HG03558 (cell line): ENCODE measurements around the gene B3GALT5.

Experiments
- ATAC-seq: cut with Tn5 transposase; IDR thresholded peaks from one replicate; pipeline ENCODE4 v1.9.1; 2021; ENCODE audit warnings: moderate number of reproducible peaks; ENCODE audit not compliant: unreplicated experiment; ENCODE audit errors: extremely low read depth

Gene B3GALT5

DNA sequence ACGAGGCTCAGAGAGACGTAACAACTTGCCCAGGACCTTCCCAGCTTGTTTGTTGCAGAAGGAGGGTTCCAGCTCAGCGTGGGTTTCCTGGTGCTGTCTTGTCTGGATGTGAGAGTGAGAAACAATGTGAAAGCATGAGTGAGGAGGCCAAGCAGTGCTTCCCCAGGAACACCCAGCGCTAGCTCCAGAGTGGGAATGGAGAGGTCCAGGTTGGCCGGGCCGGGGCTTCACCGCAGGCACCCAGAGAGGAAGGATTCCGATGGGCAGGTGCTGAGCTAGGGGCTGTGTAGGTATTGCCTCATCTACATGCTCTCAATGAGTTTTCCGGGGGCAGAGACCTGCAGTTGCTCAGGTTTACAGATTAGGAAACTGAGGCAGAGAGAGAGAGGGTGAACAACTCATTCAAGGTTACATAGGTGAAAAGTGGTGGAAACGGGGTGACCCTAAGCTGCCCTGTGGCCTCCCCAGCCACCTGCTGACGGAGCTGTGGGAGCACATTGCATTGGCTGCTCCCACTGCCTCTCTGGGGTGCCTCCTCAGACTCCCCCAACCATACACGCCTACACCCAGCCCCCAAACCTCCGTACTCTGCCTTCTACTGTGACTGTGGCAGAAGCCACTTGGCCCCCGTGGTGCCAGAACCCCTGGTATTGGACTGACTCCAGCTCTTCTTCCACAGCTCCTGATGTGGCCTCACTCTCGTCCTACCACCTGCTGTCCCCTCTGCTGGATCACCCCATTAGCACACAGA lies 51.2 kb downstream of the B3GALT5 start:
- ATAC-seq: no peak

DNA sequence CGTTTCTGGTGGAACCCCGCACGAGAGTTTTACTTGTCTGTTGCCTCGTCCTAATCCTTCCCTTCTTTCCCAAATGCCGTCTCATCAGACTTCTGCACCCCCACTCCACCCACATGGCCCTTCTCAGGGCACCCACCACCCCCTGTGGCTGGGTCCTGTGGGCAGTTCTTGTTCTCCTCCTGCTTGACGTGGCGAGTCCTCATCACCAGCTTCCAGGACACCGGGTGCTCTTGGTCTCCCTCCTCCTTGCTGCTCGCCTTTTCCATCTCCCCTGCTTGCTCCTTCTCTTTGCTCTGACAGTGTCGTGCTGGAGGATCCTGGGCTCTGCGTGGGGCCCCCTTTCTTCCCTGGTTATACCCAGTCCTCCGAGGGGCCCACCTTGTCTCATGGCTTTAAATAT lies 51.8 kb downstream of the B3GALT5 start:
- ATAC-seq: no peak

DNA sequence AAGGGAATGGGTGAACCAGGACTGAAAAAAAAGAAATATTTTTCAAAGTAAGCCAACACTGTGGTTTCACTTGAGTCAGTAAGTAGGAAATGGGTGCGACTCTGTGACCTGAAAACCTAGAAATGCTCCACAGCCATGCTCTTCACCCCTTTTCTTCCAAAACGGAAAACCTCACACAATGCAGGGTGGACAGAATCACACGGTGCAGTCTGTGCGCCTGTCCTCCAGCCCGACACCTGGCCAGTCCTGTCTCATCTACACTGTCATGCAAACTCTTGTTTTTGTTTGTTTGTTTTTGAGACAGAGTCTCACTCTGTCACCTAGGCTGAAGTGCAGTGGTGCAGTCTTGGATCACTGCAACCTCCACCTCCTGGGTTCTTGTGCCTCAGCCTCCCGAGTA lies 53.3 kb downstream of the B3GALT5 start:
- no peak for ATAC-seq

DNA sequence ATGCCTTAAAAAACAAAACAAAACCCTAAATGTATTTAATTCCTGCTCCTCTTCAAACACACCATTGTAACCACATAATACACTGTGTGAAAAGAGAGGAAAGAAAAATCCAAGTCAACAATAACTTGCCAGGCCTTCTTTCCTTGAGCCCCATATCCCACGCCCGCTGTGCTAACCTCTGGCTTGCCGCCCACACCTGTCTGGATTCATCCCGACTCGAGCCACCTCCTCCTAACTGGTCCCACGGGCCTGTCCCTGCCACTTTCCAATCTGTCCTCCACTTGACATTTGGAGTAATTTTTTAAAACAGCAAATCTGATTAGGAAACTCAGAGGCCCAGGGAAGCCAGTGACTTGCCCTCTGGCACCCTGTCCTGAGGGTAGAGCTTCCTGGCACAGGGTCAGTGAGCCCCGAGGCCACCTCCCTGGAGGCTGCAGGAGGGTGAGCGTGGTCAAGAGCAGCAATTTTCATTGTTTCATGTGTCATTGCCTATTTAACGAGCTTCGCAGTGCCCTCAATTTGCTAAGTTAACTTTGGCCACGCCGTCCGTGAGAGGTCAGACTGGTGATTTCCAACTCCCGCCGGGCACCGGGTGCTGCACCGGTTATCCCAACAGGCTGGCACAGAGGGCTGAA lies 54.1 kb downstream of the B3GALT5 start:
- ATAC-seq: no peak

DNA sequence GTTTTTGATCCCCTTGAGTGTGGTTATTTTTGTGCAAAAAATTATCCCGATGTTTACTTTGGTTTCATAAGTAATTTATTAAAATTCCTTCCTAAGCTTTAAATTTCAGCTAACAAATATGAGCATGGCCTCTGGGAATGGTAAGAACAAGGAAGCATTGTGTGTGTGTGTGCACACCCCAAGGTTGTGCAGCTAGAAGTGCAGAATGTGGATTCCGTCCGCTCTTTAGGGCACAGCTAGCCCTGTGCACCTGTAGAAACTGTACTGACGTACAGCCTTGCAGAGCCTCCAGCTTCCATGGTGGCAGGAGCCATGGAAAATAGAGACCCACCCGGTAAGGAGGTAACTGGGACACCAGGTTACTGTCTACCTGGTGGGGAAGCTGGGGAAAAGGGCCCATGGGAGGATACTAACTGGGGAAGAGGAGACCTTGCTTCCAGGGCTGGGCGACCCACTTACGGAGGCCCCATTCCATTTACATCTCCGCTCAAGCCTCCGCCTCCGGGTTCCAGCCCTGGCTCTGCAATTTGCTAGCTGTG lies 54.7 kb downstream of the B3GALT5 start:
- ATAC-seq: no peak

DNA sequence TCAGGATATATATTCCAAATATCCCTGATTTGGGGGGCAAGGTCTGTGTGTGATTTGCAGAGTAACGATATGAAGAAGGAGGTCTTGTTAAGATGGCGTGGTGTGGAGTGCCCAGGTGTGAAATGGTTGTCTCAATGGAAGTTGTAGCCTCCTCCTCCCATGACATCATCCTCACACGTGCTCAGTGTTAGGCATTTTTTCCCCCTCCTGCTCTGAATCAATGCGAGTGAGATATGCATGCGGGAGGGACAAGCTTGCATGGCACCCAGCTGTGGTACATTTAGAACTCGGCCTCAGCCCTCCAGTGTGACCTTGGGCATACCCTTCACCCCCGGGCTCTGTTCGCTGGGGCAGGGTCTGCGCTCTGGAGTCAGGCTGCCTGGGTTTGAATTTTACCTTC lies 55.6 kb downstream of the B3GALT5 start:
- ATAC-seq: no peak

DNA sequence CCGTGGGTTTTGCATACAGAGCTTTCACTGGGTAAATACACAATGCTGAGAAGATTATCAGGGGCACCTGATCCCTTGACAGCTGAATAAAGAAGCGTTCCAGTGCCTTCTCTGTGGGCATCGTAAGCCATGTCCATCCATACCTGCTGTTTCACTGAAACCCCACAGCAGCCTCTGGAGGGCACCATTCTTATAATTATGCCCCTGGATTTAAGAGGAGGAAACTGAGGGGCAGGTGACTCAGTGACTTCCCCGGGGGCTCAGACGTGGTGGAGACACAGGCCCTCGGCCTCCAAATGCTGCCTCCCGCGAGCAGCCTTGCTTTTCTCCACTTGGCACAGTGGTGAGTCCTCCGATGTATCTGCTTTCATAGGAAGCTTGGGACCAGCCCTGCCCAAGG lies 56.7 kb downstream of the B3GALT5 start:
- no peak for ATAC-seq

DNA sequence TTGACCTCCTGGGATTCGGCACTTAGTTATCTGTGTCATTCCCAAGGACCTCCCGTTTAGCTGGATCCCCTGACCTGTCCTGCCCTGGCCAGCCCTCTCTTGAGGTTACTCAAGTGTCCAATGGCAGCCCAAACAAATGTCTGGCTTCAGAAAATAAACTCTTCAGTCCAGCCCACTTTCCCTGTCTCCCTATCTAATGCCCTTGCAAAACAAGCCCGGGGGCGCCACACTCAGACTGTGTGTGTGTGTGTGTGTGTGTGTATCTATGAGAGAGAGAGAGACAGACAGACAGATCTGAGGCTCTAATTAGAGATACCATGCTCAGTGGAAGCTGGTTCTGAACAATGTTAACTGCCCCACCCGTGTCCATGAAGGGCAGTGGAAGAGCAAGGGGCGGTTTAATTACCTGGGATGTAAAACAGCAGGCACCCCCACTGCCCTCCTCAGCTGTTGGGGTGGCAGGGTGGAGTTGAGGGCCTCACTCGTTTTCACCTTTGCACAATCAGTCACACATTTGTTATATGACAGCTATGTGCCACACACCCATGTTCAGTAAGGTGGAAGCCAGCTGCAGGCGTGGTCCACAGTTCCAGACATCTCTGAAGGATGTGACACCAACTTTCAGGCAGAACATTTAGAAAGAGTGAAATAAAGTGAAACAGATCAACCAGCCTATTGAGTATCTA lies 57.4 kb downstream of the B3GALT5 start:
- no peak for ATAC-seq

DNA sequence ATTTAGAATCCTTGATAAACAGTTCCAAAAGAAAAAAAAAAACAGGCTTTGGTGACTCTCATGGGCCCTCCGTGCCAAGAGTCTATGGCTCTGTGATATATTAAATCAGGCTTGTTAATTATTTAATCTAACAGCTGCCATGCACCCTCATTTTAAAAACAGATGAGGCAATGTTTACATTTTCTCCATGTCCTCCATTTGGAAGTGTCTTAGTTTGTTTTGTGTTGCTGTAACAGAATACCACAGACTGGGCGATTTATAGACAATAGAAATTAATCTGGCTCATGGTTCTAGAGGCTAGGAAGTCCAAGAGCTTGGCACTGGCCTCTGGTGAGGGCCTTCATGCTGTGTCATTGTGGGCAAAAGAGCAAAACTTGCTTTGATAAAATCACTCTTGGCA lies 58.0 kb downstream of the B3GALT5 start:
- no peak for ATAC-seq

DNA sequence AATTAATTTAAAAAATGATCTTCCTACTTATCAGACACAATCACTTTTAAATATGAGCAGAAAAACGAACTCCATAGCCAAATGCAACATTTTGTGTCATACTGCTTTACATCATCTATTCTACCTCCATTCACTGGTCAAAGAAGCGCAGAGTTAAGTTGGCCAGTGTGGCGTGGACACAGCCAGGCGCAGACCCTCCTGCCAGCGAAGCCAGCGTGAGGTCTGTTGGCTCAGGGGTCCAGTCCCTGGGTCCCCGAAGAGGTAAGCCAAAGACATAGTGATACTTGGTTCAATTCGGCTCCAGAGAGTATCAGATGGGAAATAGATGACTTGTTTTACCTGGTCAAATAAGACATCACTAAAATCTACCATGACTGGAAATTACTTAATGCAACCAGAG lies 59.2 kb downstream of the B3GALT5 start:
- ATAC-seq: no peak

DNA sequence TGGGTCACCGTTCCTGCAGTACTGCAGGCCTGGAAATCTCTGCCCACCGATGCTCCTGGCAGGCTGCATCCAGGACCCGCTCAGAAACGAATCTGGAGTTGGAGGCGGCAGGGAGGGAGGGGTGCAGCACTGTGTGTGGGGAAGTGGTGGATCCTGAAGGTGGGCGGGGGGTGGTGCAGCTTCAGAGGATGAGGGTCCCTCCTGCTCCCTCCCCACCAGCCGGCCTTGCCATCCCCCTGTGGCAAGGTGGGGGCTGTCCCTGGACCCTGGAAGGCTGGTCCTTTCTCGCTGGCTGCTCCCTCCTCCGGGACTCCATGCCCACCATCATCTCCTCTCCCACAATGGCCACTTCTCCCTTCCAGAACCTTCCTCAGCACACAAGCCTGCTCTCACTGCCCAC lies 60.4 kb downstream of the B3GALT5 start:
- ATAC-seq: no peak

DNA sequence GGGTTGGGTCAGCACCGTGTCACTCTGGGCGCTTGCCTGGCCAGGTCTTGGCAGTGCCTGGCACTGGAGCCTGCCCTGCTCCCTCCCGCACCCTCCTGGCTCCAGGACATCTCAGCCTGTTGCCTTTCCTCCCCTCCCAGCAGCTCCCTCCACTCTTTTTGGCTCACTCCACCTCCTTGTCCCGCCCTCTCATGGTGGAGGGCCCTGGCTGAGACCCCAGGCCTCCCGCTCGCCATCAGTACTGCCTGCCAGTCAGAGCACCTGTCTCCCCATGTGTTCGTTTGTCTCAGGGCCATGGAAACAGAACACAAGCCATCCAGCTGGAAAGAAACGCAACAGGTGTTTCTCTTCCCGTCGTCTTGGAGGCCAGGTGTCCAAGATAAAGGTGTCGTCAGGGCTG lies 61.0 kb downstream of the B3GALT5 start:
- no peak for ATAC-seq

DNA sequence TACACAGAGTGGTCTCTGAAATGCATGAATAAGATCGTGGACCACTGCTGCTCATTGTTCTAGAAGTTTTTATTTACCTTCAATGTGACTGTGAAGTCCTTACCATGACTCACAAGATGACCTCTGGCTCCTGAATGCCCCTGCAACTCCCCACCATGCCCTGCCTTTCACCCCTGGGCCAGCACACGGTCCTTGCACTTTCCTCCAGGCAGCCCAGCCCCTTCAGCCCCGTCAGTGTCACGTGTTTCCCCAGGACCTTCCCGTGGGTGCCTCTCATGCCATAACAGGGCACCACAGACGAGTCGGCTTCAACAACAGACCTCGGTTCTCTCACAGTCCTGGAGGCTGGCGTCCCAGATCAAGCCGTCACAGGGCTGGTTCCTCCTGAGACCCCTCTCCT lies 62.1 kb downstream of the B3GALT5 start:
- ATAC-seq: no peak

DNA sequence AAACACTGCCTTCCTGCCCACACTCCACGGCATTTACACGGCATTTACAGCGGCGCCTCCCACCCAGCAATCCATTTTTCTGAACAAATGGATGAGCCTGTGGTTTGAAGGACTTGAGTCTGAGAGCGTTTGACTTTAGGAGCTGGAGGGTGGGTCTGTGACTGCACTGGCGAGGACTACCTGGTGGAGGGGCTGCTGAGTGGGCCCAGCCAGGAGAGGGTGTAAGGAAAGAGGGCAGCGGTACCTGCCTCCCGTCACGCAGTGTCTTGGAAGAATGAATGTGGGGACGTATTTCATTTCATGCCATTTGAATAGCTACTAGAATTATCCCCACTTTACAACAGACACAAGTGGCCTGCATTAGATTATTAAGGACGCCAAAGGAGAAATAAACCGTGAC lies 62.9 kb downstream of the B3GALT5 start:
- ATAC-seq: no peak

DNA sequence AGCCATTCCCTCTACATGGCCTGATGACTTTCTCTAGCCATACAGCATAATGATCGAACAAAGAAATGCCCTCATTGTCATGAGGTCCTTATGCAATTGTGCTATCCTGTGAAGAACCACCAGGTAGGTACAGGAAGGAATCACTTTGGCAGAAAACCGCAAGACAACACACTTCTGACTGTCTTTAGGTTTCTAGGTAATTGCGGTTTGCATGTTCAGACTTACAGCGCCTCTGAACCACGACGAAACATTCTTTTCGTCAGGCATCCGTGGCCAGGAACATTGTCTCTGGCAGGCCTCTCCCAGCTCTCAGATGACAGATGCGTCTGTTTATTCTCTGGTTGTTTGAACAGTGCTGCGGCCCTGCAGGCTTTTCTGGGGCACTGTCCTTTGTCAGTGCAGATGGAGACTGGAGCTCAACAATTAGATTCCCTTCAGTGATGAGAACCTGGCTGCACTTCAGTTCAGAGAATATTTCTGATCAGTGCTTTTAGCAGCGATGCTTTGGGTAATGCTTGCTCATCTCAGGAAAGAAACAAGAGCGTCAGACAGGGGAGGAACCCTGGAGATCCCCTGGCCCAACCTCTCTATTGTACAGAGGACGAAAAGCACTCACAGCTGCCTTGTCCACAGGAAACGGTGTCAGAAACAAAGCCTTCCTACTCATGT lies 63.4 kb downstream of the B3GALT5 start:
- no peak for ATAC-seq

DNA sequence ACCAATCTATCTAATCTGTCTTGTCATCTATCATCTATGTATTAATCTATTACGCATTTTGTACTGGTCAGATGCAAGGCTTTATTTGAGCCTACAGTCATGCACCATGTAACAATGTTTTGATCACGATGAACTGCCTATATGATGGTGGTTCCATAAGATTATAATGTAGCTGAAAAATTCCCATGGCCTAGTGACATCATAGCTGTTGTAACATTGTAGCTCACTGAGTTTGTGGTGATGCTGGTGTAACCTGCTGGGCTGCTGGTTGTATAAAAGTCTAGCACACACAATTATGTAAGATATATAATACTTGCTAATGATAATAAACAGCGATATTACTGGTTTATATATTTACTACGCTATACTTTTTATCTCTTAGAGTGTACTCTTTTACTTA lies 67.5 kb downstream of the B3GALT5 start:
- ATAC-seq: no peak

DNA sequence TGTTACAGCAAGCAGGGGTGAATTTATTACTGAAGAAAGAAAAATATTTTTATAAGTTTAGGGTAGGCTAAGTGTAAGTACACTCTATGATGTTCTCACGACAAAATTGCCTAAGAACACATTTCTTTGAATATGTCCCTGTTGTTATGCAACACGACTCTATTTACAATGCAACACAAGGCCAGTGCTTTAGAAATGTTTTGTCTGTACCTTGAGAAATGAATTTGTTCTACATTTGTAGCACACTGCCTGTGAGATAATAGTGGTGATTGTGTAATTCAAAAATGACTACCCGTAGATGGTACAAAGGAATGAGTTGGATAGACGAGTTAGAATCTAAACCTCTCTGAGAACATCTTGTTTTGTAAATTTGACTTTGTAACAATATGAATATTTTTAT lies 68.5 kb downstream of the B3GALT5 start:
- ATAC-seq: no peak

DNA sequence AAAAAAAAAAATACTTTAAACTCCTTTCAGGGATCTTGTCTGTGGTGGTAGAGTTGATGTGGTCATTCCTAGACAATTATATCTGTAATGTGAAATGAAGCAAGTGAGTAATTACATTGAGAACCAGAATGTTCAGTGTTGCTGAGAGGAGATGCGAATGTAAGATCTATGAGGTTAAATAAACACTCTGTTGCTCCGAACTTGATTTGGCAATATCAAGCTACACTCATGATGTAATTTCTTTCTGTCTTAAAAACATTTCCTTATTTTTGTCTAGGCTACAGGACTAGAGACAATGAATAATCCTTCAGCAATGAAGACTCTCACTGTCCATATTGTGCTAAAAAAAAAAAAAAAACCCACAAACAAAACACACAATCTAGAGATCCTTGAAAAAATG lies 69.1 kb downstream of the B3GALT5 start:
- no peak for ATAC-seq

DNA sequence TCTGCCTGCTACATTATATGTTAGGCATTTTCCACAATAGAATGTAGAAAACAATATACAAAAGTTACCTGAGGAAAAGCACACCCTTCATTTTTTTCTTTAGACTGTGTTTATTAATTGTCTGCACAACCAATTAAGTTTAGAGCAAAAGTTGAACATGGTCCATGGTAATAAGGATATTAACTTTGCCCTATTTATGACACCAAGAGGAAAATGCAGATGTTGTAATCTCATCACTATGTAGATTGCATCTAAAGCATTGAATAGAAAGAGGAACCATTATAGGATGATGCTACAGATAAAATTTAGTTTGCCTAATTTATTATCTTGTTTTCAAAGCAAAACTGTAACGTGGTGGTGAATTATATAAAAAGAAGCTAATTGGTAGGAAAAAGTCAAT lies 72.5 kb downstream of the B3GALT5 start:
- no peak for ATAC-seq

DNA sequence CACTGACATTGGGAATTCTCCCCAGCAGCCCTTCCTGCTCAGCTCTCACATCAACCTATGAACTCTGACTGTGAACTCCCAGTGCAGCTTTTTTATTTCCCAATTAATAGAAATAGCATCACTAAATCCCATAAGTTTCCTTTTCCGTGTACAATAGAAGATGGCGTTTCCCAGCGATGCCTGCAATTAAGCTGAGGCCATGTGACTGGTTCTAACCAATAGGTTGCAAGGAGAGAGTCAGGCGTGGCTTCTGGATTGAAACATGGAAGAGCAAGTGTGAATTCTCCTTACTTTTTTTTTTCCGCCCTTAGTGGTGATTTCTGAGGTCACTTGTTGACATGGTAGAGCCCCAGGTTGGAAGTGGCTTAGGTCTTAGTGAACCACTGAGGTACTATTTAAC lies 73.3 kb downstream of the B3GALT5 start:
- ATAC-seq: no peak
